CD4-positive, alpha-beta T cell treated with Interleukin-1 beta for 1 hour (primary cell): Measurements from ENCODE around the gene SRRM2.

Experiments
- DNase-seq, 2 donors: peaks; one replicate each; pipeline ENCODE4 v3.0.0-alpha.2; 2020 to 2022

SRRM2 gene

DNA sequence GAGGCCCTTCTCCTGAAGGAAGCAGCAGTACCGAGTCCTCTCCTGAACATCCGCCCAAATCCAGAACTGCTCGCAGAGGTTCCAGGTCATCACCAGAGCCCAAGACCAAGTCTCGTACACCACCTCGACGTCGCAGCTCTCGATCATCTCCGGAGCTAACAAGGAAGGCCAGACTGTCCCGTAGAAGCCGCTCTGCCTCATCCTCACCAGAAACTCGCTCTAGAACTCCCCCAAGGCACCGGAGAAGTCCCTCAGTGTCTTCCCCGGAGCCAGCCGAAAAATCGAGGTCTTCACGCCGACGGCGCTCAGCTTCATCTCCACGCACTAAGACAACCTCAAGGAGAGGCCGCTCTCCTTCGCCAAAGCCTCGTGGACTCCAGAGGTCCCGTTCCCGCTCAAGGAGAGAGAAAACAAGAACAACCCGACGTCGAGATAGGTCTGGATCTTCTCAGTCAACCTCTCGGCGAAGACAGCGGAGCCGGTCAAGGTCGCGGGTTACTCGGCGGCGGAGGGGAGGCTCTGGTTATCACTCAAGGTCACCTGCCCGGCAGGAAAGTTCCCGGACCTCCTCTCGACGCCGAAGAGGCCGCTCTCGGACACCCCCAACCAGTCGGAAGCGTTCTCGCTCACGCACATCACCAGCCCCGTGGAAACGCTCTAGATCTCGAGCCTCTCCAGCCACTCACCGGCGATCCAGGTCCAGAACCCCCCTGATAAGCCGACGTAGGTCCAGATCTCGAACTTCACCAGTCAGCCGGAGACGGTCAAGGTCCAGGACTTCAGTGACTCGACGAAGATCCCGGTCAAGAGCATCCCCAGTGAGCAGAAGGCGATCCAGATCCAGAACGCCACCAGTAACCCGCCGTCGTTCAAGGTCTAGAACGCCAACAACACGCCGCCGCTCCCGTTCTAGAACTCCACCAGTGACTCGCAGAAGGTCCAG lies 13.3 kb downstream of the SRRM2 start:
- DNase-seq = no peak

DNA sequence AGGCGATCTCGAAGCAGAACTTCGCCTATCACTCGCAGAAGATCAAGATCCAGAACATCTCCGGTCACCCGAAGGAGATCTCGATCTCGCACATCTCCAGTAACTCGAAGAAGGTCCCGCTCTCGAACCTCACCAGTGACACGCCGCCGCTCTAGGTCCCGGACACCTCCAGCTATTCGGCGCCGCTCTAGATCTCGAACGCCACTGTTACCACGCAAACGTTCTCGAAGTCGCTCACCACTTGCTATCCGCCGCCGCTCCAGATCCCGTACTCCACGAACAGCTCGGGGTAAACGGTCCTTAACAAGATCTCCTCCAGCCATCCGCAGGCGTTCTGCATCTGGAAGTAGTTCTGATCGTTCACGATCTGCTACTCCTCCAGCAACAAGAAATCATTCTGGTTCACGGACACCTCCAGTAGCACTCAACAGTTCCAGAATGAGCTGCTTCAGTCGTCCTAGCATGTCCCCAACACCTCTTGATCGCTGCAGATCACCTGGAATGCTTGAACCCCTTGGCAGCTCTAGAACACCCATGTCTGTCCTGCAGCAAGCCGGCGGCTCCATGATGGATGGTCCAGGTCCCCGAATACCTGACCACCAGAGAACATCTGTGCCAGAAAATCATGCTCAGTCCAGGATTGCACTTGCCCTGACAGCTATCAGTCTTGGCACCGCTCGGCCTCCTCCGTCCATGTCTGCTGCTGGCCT lies 14.1 kb downstream of the SRRM2 start:
- DNase-seq = no peak

DNA sequence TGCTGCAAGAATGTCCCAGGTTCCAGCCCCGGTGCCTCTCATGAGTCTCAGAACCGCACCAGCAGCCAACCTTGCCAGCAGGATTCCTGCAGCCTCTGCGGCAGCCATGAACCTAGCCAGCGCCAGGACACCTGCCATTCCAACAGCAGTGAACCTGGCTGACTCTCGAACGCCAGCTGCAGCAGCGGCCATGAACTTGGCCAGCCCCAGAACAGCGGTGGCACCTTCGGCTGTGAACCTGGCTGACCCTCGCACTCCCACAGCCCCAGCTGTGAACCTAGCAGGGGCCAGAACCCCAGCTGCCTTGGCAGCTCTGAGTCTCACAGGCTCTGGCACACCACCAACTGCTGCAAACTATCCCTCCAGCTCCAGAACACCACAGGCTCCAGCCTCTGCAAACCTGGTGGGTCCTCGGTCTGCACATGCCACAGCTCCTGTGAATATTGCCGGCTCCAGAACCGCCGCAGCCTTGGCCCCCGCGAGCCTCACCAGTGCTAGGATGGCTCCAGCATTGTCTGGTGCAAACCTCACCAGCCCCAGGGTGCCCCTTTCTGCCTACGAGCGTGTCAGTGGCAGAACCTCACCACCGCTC lies 14.8 kb downstream of the SRRM2 start:
- DNase-seq = no peak

DNA sequence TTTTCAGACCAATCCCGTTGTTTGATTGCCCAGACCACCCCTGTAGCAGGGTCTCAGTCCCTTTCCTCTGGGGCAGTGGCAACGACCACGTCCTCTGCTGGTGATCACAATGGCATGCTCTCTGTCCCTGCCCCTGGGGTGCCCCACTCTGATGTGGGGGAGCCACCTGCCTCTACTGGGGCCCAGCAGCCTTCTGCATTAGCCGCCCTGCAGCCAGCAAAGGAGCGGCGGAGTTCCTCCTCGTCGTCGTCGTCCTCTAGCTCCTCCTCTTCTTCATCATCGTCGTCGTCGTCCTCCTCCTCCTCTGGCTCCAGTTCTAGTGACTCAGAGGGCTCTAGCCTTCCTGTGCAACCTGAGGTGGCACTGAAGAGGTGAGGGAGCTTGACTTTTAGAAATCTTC lies 15.5 kb downstream of the SRRM2 start:
- no peak for DNase-seq

DNA sequence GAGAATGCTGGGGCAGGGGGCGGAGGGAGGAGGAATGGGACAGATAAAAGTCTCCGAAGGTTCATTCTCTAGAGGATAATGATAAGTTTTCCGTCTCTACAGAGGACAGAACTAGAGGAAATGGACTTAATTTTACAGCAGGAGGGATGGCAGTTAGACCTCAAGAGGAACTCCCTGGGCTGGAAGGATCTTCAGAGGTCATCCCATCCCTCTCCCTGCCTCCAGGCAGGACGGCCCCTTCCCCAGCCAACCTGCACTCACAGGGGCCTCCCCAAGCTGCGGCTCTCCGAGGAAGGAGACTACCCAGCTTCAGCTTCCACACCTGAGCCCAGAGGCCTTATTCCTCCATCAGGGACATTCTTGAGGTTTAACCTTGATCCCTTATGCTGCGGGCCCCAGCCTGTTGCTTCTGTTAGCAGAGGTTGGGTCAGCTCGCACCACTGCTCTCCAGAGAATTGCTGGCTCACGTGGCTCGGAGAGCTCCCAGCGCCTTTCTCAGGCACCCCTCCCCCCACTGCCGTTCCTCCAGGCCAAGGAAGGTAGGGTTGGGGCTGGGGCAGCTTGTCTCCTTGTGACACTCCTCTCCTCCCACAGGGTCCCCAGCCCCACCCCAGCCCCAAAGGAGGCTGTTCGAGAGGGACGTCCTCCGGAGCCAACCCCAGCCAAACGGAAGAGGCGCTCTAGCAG lies 16.1 kb downstream of the SRRM2 start:
- no peak for DNase-seq

DNA sequence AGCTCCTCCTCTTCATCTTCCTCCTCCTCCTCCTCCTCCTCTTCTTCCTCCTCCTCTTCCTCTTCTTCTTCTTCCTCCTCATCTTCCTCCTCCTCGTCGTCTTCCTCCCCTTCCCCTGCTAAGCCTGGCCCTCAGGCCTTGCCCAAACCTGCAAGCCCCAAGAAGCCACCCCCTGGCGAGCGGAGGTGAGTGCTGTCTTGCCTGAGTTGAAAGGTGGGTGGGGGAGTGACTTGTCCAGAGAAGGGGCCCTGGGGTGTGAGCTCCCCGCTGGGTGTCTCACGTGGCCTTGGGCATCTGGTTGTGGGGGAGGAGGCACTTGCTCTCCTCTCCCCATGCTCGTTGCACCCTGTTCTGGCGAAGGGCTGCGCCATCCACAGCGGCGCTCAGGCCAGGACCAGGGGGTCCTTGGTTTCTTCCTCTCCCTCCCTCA lies 16.7 kb downstream of the SRRM2 start:
- DNase-seq = no peak

DNA sequence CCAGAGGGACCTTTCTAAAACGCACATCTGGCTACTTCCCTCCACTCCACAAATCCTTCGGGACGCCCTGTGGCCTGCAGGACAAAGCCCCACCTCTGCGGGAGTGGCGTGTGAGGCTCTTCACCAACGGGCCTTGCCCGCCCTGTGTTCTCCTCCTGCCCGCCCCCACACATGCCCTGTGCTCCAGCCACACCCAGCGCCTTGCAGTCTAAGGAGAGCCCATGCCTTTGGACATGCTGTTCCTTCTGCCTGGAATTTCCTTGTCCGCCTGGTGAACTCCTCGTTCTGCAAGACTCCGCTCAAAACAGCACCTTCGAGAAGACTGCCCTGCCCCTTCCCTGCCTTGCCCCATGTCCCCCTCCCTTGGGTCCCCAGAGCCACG lies 17.2 kb downstream of the SRRM2 start:
- no peak for DNase-seq

DNA sequence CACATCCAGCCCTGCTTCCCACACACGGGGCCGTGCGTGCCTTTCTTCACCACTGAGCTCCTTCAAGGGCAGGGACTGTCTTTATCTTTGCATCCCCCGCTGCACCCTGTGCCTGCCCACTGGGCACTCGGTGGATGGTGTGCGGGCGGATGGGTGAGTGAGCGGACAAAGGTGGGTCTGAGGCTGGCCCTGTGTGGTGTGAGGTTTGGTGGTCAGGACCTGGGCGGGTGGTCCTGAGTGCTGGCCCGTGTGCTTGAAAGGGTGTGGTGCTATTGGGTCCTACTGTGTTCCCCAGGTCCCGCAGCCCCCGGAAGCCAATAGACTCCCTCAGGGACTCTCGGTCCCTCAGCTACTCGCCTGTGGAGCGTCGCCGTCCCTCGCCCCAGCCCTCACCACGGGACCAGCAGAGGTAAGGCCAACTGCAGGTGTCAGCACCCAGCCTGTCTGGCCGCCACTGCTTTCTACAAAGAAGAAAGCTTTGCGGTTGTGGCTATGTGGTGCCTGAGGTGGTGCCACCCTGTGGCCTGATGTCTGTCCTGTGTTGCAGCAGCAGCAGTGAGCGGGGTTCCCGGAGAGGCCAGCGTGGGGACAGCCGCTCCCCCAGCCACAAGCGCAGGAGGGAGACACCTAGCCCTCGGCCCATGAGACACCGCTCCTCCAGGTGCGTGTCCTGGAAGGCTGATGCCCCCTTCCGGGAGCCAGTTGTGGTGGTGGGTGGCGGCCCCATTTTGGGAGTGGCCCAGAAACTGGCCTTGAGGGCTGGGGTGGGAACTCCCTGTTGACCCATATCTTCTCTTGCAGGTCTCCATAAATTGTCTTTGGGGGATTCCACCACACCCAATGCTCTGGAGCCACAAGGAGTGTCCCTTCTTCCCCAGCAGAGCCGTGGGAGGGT lies 17.9 kb downstream of the SRRM2 start:
- DNase-seq = peak in 1 of 2 donors; percentile 32

DNA sequence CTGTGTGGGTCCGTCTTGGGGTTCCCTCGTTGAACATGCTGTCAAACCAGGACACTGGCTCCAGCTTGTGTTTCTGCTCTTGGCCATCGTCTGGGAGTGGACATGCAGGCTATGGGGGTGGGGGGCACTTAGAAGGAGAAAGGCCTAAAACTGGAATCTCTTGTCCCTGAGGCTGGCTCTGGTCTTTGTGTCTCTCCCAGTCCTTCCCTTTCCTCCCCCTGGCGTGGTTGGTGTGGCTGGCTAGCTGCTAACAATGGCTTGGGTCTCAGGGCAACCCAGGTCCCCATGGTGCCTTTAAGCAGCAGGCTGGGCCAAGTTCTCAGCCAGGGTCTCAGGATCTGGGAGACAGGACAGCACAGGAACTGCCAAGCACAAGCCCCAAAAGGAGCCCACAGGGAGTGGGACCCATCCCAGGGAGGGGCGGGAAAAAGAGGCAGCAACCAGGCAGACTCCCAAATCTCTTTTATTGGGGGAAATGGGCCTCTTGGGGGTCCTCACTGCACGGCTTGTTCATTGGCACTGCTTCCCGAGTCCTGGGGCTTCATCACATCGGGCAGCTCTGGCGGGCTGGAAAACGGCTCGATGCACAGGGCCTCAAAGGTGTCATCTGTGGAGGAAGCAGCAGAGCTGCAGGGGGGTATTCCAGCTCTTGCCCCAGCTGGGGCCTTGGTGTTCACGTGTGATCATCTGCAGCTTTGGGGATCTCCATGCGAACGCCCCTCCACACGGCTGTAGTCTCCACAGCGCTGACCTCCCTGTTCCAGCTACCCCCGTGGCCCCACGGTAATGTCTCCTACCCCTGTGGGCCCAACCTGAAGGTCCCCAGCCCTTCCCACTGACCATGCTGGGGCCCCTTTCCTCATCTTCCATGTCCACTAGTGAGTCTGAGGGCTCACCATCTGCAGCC lies 19.3 kb downstream of the SRRM2 start:
- DNase-seq = no peak

DNA sequence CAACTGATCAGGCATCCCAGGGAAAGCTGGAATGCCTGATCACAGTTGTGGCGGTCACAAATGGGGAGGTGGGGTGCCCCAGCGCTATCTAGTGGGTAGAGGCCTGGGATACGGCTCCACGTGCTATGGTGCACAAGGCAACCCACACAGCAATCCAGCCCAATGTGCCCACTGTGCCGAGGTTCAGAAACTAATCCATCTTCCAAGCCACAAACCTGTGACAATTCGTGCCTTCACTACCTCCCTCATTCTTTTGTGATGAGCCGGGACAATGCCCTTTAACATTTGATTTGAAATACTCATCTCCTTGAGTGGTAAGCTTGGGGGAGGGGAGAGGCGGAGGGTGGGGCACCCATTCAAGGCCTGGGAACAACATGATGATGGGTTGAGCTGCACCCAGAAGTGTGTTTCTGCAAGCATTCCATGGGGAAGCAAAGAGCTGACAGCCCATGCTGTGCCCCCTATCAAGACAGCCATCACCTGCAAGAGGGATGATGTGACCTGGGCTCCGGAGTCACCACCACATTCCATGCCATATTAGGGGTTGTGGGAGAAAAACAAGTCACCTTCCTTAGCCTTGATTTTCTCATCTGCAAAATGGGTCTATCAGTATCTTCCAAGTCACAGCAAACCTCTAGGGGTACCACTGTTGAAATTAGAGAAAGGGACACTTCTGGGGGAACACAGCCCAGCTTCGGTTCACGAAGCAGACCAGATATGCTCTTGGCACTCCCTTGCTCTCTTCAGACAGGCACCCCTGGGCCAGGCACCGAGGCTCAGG lies 20.9 kb downstream of the SRRM2 start:
- no peak for DNase-seq

DNA sequence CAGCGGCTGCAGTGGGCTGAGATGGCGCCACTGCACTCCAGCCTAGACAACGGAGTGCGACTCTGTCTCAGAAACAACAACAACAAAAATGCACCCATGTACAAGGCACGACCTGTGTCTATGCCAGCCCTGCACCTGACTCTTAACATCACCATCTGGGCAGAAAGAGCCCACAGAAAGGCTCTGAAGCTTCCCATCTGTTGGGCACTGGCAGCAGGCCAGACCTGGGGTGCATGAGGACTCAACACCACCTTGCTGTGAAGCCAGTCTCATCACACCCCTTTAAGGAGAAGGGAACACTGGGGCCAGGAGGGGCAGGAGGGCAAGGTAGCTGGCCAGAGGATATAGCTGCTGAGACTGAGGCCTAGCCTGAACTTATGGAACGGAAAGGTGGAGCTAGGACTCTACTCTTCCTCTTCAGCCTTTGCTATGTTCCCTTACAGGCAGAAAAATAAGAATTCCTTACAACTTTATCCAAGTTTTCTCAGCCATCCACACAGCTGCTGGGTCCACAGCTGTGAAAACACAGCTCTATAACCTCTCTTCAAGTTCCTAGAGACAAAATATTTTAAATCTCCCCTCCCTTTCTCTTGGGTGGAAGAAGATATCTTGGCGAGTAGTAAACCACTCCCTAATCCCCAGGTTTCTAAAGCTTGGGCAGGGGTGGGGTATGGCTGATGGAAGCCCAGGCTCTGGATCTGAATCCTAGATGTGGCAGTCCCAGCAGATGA lies 21.9 kb downstream of the SRRM2 start:
- no peak for DNase-seq

DNA sequence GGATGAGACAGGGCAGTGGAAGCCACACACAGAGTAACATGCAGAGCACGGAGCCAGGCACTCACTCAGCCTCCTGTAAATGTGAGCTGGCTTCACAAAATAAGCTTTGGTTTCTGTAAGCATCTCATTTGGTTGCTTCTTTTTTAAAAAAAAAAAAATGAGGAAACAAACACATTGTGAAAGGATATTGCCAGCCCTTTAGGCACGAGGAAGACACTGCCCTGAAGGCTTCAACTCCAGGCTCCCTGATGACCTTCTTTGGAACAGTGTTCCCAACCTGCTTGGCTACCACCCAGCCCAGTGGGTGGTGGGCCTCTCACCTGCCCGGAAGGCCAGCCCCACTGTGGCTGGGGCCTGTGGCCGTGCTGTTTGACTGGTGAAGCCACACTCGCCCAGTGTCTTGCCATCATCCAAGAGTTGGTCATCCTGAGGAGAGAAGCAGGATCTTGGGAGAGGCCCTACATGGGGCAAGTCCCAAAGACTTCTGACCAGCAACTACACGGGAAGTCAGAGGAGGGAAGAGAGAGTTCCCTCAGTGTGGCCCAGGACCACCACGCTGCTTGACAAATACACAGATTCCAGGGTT lies 22.8 kb downstream of the SRRM2 start:
- DNase-seq = no peak

DNA sequence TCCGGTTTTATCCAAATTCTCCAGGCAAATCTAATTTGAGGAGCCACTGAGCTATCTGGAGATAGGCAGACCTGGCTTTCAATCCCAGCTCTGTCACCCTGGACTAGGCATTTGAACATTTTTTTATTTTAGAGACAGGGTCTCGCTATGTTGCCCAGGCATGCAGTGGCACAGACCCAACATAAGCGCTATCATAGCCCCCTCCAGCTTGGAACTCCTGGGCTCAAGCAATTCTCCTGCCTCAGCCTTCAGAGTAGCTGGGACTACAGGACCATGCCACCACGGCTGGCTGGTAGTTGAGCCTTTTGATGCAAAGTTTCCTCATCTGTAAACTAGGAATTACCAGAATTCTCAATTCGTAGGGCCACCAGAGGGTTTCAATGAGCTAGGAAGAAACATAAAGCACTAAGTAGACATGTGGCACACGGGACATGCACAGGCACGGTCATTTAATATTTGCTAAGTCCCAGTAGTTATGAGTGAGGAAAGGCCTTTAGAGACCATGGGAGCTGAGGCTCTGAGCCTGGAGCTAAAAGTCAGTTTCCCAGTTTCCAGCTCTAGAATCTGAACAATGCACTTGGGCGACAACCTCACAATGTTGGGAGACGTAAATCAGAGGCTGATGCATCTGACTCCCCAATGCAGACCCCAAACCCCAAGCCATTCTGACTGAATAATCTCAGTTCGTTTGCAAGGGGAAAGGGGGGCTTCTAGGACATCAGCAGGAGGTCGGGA lies 23.5 kb downstream of the SRRM2 start:
- no peak for DNase-seq

DNA sequence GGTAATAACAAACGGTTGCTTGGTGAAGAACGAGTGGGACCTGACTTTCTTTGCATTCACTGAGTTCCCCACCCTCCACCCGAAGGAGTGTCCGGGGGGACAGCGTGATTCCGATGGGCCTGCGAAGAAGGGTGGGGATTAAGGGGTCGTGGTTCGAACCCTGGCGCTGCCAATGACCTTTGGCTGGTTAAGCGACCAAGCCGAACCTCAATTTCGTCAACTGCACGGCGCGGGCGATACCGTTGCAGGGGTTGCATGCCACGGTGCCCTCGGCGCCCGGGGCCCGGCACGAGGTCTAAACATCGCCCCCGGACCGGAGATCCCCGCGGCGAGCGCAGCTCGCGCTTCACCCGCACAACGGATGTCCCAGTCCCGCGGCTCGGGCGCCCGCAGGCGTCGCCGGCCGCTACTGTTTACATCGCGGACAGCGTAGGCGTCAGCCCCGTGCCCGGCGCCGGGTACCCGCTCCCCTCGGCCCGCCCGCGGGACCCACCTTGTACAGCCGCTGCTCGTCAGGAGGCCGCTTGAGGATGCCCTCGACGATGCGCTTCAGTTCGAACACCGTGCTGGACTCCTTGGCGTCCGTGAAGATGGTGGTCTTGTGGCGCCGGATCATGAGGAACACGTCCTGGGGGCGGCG lies 24.2 kb downstream of the SRRM2 start:
- peak in 1 of 2 donors; percentile 40 for DNase-seq

DNA sequence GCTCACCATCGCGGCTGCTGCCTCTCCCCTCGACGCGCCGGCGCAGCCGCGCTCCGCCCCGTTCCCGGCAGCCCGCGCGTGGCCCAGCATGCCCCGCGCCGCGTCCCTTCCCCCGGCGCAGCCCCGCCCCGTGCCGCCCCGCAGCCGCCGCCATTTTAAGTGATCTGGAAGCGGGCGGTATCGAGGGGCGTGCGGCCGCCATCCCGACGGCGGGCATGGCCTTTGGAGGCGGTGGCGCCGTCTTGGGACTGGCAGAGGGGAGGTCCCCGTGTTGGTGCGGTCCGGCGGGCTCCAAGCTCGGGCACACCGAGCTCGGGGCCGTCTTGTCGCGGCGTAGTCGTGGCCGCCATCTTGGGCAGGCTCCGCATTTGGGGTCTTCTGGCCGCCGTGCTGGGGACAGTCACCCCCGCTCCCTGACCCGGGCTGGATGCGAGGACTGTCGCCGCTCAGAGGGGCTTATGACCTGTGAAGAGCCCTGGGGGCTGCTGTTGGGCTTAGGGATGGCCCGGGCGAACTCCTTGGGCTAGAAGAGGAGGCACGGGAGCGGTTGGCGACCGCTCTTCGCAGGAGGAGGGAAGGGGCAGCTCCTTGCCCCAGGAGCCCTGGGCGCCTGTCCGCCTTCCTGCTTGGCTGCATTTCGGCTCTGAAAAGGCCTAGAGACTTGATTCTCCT lies 24.9 kb downstream of the SRRM2 start, which contains the start of gene ELOB:
TSS of gene ELOB (minus strand) at position 50 of the 672 bp plus-strand sequence. CDS start at position 9, 41 bp downstream.
- peak; percentile 90 to 91 for DNase-seq

DNA sequence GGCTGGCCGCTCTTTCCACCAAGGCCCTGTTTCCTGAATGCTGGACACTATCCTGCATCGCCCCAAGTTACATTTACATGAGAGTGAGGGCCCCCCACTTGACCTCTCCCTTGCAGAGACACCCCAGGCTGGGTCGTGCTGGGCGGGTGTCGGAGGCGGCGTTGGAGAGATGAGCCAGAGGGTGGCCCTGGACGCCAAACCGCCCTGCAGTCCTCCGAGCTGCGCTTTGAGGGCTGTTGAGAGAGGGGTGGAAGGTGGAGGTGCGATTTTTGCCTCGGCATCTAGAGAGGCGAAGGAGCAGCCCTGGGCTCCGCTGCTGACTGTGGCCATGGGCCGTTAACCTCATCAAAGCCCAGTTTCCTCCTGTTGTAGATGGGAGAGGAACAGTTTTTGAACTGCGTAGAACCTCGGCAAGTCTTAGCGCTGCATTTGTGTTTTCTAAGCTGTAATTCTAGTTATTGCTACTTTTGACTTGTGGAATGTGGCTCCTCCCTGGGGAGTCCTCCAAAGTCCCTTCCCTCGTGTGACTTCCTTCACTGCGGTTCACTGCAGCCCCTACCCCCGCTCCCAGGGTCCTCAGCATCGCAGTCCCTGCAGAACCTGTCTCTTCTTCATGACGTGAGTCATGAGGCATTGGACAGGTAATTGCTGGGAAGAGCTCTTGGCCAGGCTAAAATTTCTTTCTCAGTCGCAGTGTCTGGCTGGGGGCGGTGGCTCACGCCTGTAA lies 25.6 kb downstream of the SRRM2 start:
- peak; percentile 52 to 54 for DNase-seq
